ENCODE measurements around the gene CDKN1B. TPM values are rescaled to one million over a fixed set of nuclear protein-coding genes. Genes with fewer than 3 reads are reported as not detected.

CDKN1B gene
- total RNA-seq, 5 donors from 2014 or later (not counting 1 experiment from before 2014, with no cell fraction given), result 170 to 246 (median 188) TPM

DNA sequence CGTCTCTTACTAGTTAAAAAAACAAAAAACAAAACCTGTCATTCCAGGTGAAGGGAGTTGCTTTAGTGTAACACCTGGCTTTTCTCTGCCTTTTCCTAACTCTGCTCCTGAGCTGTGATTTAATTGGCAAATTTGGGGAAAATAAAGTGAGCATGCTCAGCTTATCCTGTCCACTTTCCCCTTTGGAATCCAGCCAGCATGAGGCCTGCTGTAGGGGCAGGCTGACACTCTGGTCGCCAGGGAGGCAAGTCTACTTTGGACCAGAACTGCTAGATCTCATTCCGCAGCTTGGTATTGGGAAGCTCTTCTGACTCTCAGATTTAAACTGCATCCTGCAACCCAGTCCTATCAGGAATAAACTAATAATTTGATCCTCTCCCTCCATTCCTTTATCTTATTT is 30.1 kb downstream of the CDKN1B start:
- ChIA-PET CTCF (interaction anchor here (0.6 to 0.7 kb wide), 2 partner anchors 10 to 214 kb away, joined by 3 read pairs; no protein-coding TSS in a partner anchor), POLR2A (no interaction called here)
- H3K27ac Mint-ChIP-seq, result no peak overlapping the region
- no peak for ATAC-seq (replicated peaks in 1 of 4)
- no CpG with 5 or more reads among the region's 3 CpGs for WGBS (ENCODE audit: insufficient coverage)
- Histone ChIP-seq H3K36me3 (ENCODE audit: control insufficient read depth in 2 of 2, extremely low read depth in 1 of 2, insufficient read depth in 1 of 2, low read length in 1 of 2) (peaks cover 0 to 4% of the 10 kb centered on the region in 2 donors), H3K9me3 (no peaks in the 10 kb centered on the region), H3K27me3 (replicated peaks in 1 of 2; ENCODE audit: control insufficient read depth in 2 of 2, extremely low read depth in 1 of 2, insufficient read depth in 2 of 2, low read length in 1 of 2) (no peaks in the 10 kb centered on the region), H3K27ac (ENCODE audit: low read length) (no peak overlapping the region), H3K4me3 (ENCODE audit: control insufficient read depth in 1 of 2, extremely low read depth in 1 of 2, low read length in 1 of 2) (no peak overlapping the region), H3K4me1 (ENCODE audit: control insufficient read depth in 1 of 2, extremely low read depth in 1 of 2, insufficient read depth in 2 of 2, low read length in 2 of 2) (no peaks in the 10 kb centered on the region)
- no peaks in the 10 kb centered on the region for H3K27me3 Mint-ChIP-seq
- H3K36me3 Mint-ChIP-seq, result peaks cover 34% of the 10 kb centered on the region
- H3K9me3 Mint-ChIP-seq, result no peaks in the 10 kb centered on the region
- H3K4me1 Mint-ChIP-seq, result peaks cover 2 to 7% (median 6%) of the 10 kb centered on the region in 3 donors
- DNase-seq, result no peak
- no peak overlapping the region for H3K4me3 Mint-ChIP-seq

DNA sequence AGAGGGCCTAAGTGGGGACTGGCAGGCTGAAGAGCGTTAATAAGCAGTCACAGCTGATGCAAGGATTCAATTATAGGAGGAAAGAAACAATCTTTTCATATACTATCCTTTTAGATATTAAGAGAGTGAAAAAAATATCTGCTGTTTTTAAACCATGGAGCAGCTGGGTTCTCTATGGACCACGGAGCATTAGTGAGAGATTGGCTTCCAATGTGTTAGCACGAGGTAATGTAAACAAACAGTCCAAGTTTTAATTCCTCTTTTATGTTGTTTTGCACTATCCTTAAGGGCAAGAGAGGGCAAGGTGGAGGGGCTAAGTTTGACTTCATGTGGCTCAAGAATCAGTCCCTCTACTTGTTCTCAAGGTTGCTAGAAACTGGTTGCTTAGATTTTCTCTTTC is 30.9 kb downstream of the CDKN1B start:
- Histone ChIP-seq H3K9me3 (no peaks in the 10 kb centered on the region), H3K27me3 (replicated peaks in 1 of 2; ENCODE audit: control insufficient read depth in 2 of 2, extremely low read depth in 1 of 2, insufficient read depth in 2 of 2, low read length in 1 of 2) (no peaks in the 10 kb centered on the region), H3K4me1 (ENCODE audit: control insufficient read depth in 1 of 2, extremely low read depth in 1 of 2, insufficient read depth in 2 of 2, low read length in 2 of 2) (no peaks in the 10 kb centered on the region), H3K4me3 (ENCODE audit: control insufficient read depth in 1 of 2, extremely low read depth in 1 of 2, low read length in 1 of 2) (no peak overlapping the region), H3K36me3 (ENCODE audit: control insufficient read depth in 2 of 2, extremely low read depth in 1 of 2, insufficient read depth in 1 of 2, low read length in 1 of 2) (peaks cover 0 to 4% of the 10 kb centered on the region in 2 donors), H3K27ac (ENCODE audit: low read length) (no peak overlapping the region)
- ChIA-PET CTCF (interaction anchor here in 1 of 2 donors (0.5 kb wide), 1 partner anchor 396 kb away, joined by 3 read pairs; no protein-coding TSS in a partner anchor), POLR2A (no interaction called here)
- H3K27ac Mint-ChIP-seq, result no peak overlapping the region
- no peaks in the 10 kb centered on the region for H3K27me3 Mint-ChIP-seq
- H3K36me3 Mint-ChIP-seq, result peaks cover 31% of the 10 kb centered on the region
- DNase-seq (no peak), ATAC-seq (replicated peaks in 1 of 4) (no peak)
- H3K4me3 Mint-ChIP-seq, result no peak overlapping the region
- no CpG with 5 or more reads among the region's 3 CpGs for WGBS (ENCODE audit: insufficient coverage)
- H3K9me3 Mint-ChIP-seq, result no peaks in the 10 kb centered on the region
- peaks cover under 1 to 7% (median 6%) of the 10 kb centered on the region in 3 donors for H3K4me1 Mint-ChIP-seq

- 100% methylated on average over 1 of the region's 7 CpGs for WGBS (ENCODE audit: insufficient coverage)
- no peaks in the 10 kb centered on the region for H3K27me3 ChIP-seq (replicated peaks in 1 of 2; ENCODE audit: control insufficient read depth in 2 of 2, extremely low read depth in 1 of 2, insufficient read depth in 2 of 2, low read length in 1 of 2)
These were observed 32.3 kb downstream of the CDKN1B start for GRCh38 chr12:12749433-12749832.

DNA sequence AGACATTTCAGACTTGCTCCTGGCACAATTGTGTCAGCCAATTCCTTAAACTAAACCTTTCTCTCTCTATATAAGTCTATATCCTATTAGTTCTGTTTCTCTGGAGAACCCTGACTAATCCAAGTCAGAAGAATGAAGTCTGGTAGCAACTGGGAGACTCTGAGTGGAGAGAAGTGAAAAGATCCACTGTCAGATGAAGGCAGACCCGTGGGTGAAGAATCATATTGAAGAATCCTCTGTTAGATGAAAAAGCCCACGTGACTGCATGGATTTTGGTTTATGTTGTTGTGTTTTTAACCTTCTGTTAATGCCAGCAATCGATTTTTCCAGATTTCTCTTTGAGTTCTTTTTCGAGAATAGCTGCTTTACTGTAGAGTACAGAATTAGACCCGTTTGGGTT is 38.8 kb downstream of the CDKN1B start:
- ATAC-seq (replicated peaks in 1 of 4) (no peak), DNase-seq (no peak)
- Mint-ChIP-seq H3K9me3 (no peaks in the 10 kb centered on the region), H3K27me3 (no peaks in the 10 kb centered on the region), H3K4me3 (no peak overlapping the region), H3K36me3 (peaks cover 8% of the 10 kb centered on the region), H3K27ac (no peak overlapping the region), H3K4me1 (no peaks in the 10 kb centered on the region)
- no peaks in the 10 kb centered on the region for H3K9me3 ChIP-seq
- ChIA-PET POLR2A (no interaction called here), CTCF (interaction anchor here in 1 of 2 donors (0.9 kb wide), 1 partner anchor 18 kb away, joined by 3 read pairs; no protein-coding TSS in a partner anchor)
- H3K36me3 ChIP-seq (ENCODE audit: control insufficient read depth in 2 of 2, extremely low read depth in 1 of 2, insufficient read depth in 1 of 2, low read length in 1 of 2), result peaks cover 0 to 4% of the 10 kb centered on the region in 2 donors
- H3K27ac ChIP-seq (ENCODE audit: low read length), result no peak overlapping the region
- H3K4me1 ChIP-seq (ENCODE audit: control insufficient read depth in 1 of 2, extremely low read depth in 1 of 2, insufficient read depth in 2 of 2, low read length in 2 of 2), result no peaks in the 10 kb centered on the region
- WGBS (ENCODE audit: insufficient coverage), result 83% methylated on average over 4 of the region's 5 CpGs
- H3K4me3 ChIP-seq (ENCODE audit: control insufficient read depth in 1 of 2, extremely low read depth in 1 of 2, low read length in 1 of 2), result no peak overlapping the region
- no peaks in the 10 kb centered on the region for H3K27me3 ChIP-seq (replicated peaks in 1 of 2; ENCODE audit: control insufficient read depth in 2 of 2, extremely low read depth in 1 of 2, insufficient read depth in 2 of 2, low read length in 1 of 2)

More at GRCh38 chr12:12749433-12749832, 32.3 kb downstream of the CDKN1B start:
- ChIA-PET POLR2A (no interaction called here), CTCF (interaction anchor here in 1 of 2 donors (0.8 kb wide), 1 partner anchor 85 kb away, joined by 3 read pairs; no protein-coding TSS in a partner anchor)
- Mint-ChIP-seq H3K4me1 (peaks cover 0 to 7% (median 6%) of the 10 kb centered on the region in 3 donors), H3K4me3 (no peak overlapping the region), H3K36me3 (peaks cover 27% of the 10 kb centered on the region), H3K27me3 (no peaks in the 10 kb centered on the region), H3K9me3 (no peaks in the 10 kb centered on the region), H3K27ac (no peak overlapping the region)
- ATAC-seq (replicated peaks in 1 of 4) (no peak), DNase-seq (no peak)
- no peaks in the 10 kb centered on the region for H3K9me3 ChIP-seq
- peaks cover 0 to 4% of the 10 kb centered on the region in 2 donors for H3K36me3 ChIP-seq (ENCODE audit: control insufficient read depth in 2 of 2, extremely low read depth in 1 of 2, insufficient read depth in 1 of 2, low read length in 1 of 2)
- no peak overlapping the region for H3K27ac ChIP-seq (ENCODE audit: low read length)
- no peak overlapping the region for H3K4me3 ChIP-seq (ENCODE audit: control insufficient read depth in 1 of 2, extremely low read depth in 1 of 2, low read length in 1 of 2)
- no peaks in the 10 kb centered on the region for H3K4me1 ChIP-seq (ENCODE audit: control insufficient read depth in 1 of 2, extremely low read depth in 1 of 2, insufficient read depth in 2 of 2, low read length in 2 of 2)

GRCh38 chr12:12757121-12757520 is 40.0 kb downstream of the CDKN1B start:
- DNase-seq, result no peak
- Histone ChIP-seq H3K9me3 (no peaks in the 10 kb centered on the region), H3K36me3 (ENCODE audit: control insufficient read depth in 2 of 2, extremely low read depth in 1 of 2, insufficient read depth in 1 of 2, low read length in 1 of 2) (no peaks in the 10 kb centered on the region), H3K4me3 (ENCODE audit: control insufficient read depth in 1 of 2, extremely low read depth in 1 of 2, low read length in 1 of 2) (no peak overlapping the region), H3K27ac (ENCODE audit: low read length) (no peak overlapping the region), H3K27me3 (replicated peaks in 1 of 2; ENCODE audit: control insufficient read depth in 2 of 2, extremely low read depth in 1 of 2, insufficient read depth in 2 of 2, low read length in 1 of 2) (no peaks in the 10 kb centered on the region), H3K4me1 (ENCODE audit: control insufficient read depth in 1 of 2, extremely low read depth in 1 of 2, insufficient read depth in 2 of 2, low read length in 2 of 2) (no peaks in the 10 kb centered on the region)
- POLR2A ChIA-PET, result interaction anchor here in 1 of 2 donors (0.7 kb wide), 1 partner anchor 23 kb away, joined by 4 read pairs; no protein-coding TSS in a partner anchor
- Mint-ChIP-seq H3K4me3 (no peak overlapping the region), H3K27me3 (no peaks in the 10 kb centered on the region), H3K27ac (no peak overlapping the region), H3K9me3 (no peaks in the 10 kb centered on the region), H3K36me3 (peaks cover 5% of the 10 kb centered on the region), H3K4me1 (no peaks in the 10 kb centered on the region)
- no peak for ATAC-seq (replicated peaks in 1 of 4)
- WGBS (ENCODE audit: insufficient coverage), result 88% methylated on average over 2 of the region's 2 CpGs
- CTCF ChIA-PET, result no interaction called here

- H3K4me1 ChIP-seq (ENCODE audit: control insufficient read depth in 1 of 2, extremely low read depth in 1 of 2, insufficient read depth in 2 of 2, low read length in 2 of 2), result no peaks in the 10 kb centered on the region
- CTCF ChIA-PET, result no interaction called here
- WGBS (ENCODE audit: insufficient coverage), result 100% methylated on average over 1 of the region's 7 CpGs
- Mint-ChIP-seq H3K27me3 (no peaks in the 10 kb centered on the region), H3K4me3 (no peak overlapping the region), H3K27ac (no peak overlapping the region), H3K9me3 (no peaks in the 10 kb centered on the region), H3K4me1 (no peaks in the 10 kb centered on the region), H3K36me3 (peaks cover 4% of the 10 kb centered on the region)
- no peak overlapping the region for H3K4me3 ChIP-seq (ENCODE audit: control insufficient read depth in 1 of 2, extremely low read depth in 1 of 2, low read length in 1 of 2)
- no peaks in the 10 kb centered on the region for H3K9me3 ChIP-seq
- no peaks in the 10 kb centered on the region for H3K36me3 ChIP-seq (ENCODE audit: control insufficient read depth in 2 of 2, extremely low read depth in 1 of 2, insufficient read depth in 1 of 2, low read length in 1 of 2)
- no peak overlapping the region for H3K27ac ChIP-seq (ENCODE audit: low read length)
- DNase-seq, result no peak
- ATAC-seq (replicated peaks in 1 of 4), result no peak
- POLR2A ChIA-PET, result no interaction called here
- H3K27me3 ChIP-seq (replicated peaks in 1 of 2; ENCODE audit: control insufficient read depth in 2 of 2, extremely low read depth in 1 of 2, insufficient read depth in 2 of 2, low read length in 1 of 2), result no peaks in the 10 kb centered on the region
These were observed 42.2 kb downstream of the CDKN1B start for GRCh38 chr12:12759234-12759915.
